DMS 273 (cell line): ENCODE measurements around the gene SF3B4.
A peak's percentile ranks its signal among the peaks of the same experiment; 100 is the strongest.
"Not testable (repeated sequence)": the region's sequence is repeated elsewhere in the genome, so short reads cannot be mapped to it uniquely, and the experiment has no call there.

Source experiments
- DNase-seq: peaks from one replicate; lab custom pipeline; 2025; ENCODE audit not compliant: unreplicated experiment; lab: John Stamatoyannopoulos, UW

The SF3B4 gene

DNA sequence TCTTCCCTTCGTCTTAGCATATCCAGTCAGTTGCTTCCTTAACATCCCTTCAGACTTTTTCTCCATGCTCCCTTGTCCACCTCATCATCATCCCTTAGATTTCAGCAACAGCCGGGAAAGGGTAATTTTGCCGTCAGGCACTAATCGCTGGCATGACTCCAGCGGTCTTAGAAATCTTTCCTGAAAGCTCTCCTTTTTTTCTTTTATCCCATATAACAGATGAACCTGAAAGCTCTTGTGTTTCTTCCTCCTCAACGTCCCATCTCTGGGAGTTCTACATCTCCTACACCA is 38.7 kb downstream of the SF3B4 start:
- DNase-seq: peak; percentile 67

DNA sequence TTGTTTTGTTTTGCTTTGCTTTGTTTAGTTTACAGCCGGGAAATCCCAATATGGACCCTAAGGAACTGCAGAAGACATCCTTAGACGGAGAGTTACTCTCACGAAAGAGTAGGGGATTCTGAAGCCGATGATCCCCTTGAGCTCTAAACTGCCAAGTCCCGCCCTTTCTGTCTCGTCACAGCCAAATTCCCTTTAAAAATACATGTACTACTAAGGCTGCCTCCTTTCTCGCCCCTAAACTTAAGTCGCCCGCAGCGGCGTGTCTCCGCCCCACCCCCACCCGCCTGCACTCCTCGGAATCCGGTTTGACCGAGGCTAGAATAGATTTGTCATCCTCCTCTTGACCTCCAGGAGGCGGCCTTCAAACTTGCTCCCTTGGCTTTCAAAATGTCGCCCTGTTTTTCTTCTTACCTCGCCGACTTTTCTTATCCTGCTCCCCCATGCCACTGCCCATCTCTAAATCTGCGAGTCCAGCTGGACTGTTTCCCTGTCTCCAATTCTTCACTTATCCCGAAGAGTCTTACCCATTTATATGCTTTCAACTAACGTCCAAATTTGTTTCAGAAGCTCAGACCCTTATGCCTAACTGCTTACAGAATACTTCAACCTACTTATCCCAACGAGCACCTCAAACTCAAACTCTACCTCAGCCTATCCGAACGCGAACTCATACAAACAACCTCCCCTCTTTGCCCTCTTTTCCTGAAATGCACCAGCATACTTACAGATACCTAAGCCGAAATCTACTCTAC is 39.2 kb downstream of the SF3B4 start:
- peak; percentile 95 for DNase-seq

DNA sequence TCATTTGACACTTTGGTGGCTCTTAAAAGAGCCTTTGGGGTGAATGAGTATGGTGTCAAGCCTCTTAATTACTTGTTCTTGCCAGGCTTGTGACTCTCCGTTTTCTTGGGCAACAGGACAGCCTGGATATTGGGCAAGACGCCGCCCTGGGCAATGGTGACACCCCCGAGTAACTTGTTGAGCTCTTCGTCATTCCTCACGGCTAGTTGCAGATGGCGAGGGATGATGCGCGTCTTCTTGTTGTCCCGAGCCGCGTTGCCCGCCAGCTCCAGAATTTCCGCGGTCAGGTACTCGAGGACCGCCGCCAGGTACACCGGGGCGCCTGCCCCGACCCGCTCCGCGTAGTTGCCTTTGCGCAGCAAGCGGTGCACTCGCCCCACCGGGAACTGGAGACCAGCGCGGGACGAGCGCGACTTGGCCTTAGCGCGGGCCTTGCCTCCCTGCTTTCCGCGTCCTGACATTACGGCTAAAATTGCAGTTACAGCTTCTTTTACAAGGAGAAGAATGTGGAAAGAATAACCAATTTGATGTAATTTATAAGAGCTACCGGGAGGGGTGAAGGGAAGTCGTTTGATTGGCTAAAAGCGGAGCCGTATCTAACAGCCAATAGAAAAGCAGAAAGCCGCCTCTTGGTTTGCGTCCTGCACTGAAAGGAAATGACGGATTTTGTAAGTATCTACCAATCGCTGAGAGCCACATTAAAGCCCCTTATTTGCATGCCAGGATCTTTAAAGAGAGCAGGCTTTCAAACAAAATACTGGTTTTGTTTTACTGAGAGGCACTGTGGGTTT is 40.0 kb downstream of the SF3B4 start:
- DNase-seq: peak; percentile 98

DNA sequence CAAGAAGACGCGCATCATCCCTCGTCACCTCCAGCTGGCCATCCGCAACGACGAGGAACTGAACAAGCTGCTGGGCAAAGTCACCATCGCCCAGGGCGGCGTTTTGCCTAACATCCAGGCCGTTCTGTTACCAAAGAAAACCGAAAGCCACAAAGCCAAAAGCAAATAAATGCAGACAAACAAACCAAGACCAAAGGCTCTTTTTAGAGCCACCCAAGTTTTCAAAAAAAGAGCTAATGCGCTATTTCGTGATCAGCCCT is 40.5 kb downstream of the SF3B4 start:
- DNase-seq: not testable (repeated sequence)

DNA sequence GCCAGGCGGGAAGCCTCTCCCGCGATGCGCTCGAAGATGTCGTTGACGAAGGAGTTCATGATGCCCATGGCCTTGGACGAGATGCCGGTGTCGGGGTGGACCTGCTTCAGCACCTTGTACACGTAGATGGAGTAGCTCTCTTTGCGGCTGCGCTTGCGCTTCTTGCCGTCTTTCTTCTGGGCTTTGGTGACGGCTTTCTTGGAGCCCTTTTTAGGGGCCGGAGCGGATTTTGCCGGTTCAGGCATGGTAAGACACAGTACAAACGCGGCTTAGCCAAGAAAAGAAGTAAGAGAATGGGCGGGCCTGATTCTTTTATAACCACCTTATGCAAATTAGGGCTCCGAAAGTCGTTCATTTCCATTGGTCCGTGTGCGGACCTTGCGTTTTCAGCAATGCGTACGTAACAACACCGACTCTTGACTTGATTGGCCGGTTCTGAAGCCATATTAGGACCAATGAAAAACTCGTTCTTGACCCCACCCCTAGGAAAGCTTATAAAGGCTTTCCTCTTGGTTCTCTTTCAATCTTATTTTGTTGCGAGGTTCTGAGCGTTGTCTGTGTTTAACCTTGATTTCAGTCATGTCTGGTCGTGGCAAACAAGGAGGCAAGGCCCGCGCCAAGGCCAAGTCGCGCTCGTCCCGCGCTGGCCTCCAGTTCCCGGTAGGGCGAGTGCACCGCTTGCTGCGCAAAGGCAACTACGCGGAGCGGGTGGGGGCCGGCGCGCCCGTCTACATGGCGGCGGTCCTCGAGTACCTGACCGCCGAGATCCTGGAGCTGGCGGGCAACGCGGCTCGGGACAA is 41.0 kb downstream of the SF3B4 start:
- DNase-seq: peak; percentile 99

DNA sequence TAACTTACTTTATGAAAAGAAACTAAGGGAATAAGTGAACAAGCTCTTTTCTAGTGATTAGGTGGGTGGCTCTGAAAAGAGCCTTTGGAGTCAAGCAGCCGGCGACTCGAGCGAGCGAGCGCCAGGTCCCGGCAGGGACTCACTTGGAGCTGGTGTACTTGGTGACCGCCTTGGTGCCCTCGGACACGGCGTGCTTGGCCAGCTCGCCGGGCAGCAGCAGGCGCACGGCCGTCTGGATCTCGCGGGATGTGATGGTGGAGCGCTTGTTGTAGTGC is 41.5 kb downstream of the SF3B4 start:
- DNase-seq: not testable (repeated sequence)

DNA sequence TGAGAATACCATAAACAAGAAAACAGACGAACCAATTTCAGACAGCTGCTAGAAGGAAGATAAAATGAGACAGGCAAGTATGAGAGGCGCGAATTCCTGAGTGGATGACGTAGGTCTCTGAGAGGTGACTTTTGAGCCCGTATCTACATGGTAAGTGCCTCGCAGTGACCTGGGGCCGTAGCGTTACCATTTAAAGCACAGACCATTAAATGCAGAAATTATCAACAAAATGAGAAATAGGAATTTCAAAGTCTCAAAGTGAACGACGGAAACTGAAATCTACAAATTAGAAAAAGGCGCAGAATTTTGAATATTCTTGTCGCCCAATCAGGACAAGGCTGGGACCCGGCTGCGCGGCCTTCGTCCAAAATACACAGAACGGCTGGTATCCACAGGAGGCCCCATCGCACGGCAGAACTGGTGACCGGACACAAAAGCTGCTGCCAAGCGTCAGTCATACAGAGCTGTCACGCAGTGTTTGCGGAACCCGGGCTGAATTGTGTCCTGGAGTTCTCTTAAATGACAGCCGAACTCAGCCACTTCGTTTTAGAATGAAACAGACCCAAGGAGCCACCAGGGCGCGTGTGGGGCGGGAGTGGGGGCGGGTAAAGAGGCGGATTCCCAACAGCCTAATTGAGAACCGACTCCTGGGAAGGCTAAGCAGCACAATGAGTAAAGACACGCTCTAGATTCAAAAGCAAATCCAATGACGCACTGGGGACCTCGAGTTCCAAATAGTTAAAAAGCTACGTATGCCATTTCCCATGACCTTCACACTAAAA is 42.1 kb downstream of the SF3B4 start:
- peak; percentile 93 for DNase-seq

DNA sequence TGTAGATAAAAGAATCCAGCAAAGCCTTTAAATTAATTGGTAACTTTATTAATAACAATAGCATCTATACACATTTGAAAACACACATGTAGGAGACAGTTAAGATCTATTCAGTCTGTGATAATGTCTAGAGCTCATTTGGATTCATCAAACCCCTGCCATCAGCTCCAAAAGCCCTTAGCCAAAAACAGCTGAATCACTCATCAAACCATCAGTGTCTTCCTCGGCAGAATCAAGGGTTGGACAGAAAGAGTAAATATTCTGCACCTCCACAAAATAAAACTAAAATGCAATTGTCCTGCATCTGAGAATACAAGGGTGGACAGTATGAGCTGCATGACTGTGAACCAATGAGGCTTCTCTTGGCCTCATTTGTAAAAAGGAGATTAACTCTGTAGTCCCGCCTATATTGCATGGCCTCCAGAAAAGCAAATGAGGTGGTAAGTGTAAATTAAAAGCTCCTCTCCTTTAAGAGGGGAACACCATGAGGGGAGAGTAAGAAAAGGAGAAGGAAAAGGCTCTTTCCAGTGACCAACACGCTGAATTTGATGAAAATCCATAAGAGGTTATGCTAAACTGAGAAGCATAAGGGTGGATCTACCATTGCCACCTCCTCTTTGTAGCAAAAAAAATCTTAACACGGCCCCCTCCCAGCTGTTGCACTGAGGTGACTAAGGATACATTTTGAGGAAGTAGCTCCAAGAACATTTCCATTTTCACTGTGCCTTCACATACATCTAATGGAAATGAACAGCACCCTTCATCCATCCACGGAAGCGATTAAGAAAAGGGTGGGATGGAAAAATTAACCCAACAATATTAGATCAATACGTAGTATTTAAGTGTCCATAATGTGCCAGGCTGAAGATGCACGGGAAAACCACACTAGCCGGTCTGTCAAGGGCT is 42.9 kb downstream of the SF3B4 start:
- DNase-seq: peak; percentile 83

DNA sequence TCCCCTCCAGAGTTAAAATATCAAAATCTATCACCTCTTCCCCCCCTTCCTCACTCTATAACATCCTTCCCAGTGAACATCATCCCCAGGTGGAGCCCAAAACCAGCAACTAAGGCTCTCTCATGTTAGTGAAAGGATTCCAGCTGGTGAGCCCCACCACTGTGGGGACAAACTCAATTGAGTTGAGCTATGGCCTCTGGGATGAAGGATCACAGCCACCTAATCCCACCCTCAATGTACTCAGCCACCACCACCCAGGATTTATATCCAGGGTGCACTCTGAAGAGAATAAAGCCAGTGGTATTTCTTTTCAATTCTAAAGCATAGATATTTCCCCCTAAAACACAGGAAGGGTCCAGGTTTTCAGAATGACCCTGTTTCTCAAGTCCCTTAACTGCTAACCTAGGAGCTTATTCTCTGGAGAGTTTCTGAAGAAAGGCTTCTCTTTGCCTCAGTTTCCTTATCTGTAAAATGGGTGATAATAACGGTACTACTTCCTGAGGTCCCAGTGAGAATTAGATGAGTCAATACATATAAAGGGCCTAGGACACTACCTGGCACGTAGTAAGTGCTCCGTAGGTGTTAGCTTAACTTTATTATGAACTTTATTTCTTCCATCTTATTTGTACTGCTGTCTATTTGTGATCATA is 43.9 kb downstream of the SF3B4 start:
- no peak for DNase-seq

- no peak for DNase-seq
These were observed 45.7 kb downstream of the SF3B4 start for GRCh38 chr1:149881876-149882275.

DNA sequence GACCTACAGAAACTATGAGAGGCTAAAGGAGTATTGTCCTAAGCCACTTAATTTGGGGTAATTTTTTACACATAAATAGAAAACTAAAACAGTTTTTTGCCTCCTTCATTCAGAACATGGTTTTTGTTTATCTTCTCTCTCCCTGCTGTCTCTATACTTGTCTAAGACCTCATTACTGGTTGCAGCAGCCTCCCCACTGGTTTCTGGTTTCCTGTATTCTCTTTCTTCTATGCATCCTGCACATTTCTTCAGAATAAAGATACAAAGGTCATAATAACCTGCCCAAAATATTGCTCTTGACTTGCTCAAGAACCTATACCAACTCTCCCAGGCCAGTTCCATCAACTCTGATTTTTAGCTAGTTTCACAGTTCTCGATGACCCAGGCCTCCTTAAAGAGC is 48.0 kb downstream of the SF3B4 start:
- DNase-seq: no peak

GRCh38 chr1:149877211-149877946 is 50.2 kb downstream of the SF3B4 start:
- no peak for DNase-seq
